CD8-positive, alpha-beta memory T cell (primary cell): ENCODE results near the gene RHOF. TPM values are rescaled to one million over a fixed set of nuclear protein-coding genes. Genes with fewer than 3 reads are reported as not detected.

Experiments used
- CTCF ChIA-PET: fragments of 350-600 bp; sonication (Branson Sonifier 250); formaldehyde crosslinking; loops from one replicate; lab custom pipeline; 2021; ENCODE audit warnings: antibody characterized with exemption; lab: Charles Lee
- POLR2A ChIA-PET: fragments of 350-600 bp; sonication (Branson Sonifier 250); formaldehyde crosslinking; loops from one replicate; lab custom pipeline; 2021; ENCODE audit warnings: antibody characterized with exemption; lab: Charles Lee
- DNase-seq, 5 donors: peaks; one replicate each; pipeline versions ENCODE4 v3.0.0 to v3.0.0-alpha.2; 2020 to 2022; ENCODE audit warnings: mixed read lengths in 1 of 5
- H3K27ac ChIP-seq: one replicate; pipeline ENCODE4 v1.7.0; 2013; ENCODE audit warnings: low read depth, mild to moderate bottlenecking, low read length, moderate library complexity
- H3K27me3 ChIP-seq: 2 replicates; pipeline ENCODE4 v1.7.0; 2013; ENCODE audit warnings: low read length, mild to moderate bottlenecking; ENCODE audit not compliant: insufficient read depth, poor library complexity, severe bottlenecking
- H3K36me3 ChIP-seq: 2 replicates; pipeline ENCODE4 v1.7.0; 2013; ENCODE audit warnings: mild to moderate bottlenecking, low read length, moderate library complexity; ENCODE audit not compliant: insufficient read depth
- H3K4me1 ChIP-seq: 2 replicates; pipeline ENCODE4 v1.7.0; 2013; ENCODE audit warnings: mild to moderate bottlenecking, low read length, moderate library complexity; ENCODE audit not compliant: insufficient read depth
- H3K4me3 ChIP-seq: 2 replicates; pipeline ENCODE4 v1.7.0; 2013; ENCODE audit warnings: mild to moderate bottlenecking, low read length
- H3K9me3 ChIP-seq: 2 replicates; pipeline ENCODE4 v1.7.0; 2013; ENCODE audit warnings: mild to moderate bottlenecking, low read length
- H3K27ac Mint-ChIP-seq, 8 donors: one replicate each; pipeline ENCODE4 v1.8.0; 2020 to 2021; ENCODE audit warnings: mixed read lengths in 8 of 8, mild to moderate bottlenecking in 6 of 8, inconsistent platforms in 3 of 8, moderate library complexity in 3 of 8
- H3K27me3 Mint-ChIP-seq, 2 donors: one replicate each; pipeline ENCODE4 v1.8.0; 2020 to 2021; ENCODE audit warnings: mixed read lengths in 2 of 2, mild to moderate bottlenecking in 1 of 2, moderate library complexity in 1 of 2
- H3K36me3 Mint-ChIP-seq, 3 donors: one replicate each; pipeline ENCODE4 v1.8.0; 2020 to 2021; ENCODE audit warnings: mixed read lengths in 3 of 3, inconsistent platforms in 1 of 3, mild to moderate bottlenecking in 1 of 3
- H3K4me1 Mint-ChIP-seq, 3 donors: one replicate each; pipeline ENCODE4 v1.8.0; 2020 to 2021; ENCODE audit warnings: mixed read lengths in 3 of 3, inconsistent platforms in 1 of 3, mild to moderate bottlenecking in 1 of 3
- H3K4me3 Mint-ChIP-seq, 7 donors: one replicate each; pipeline ENCODE4 v1.8.0; 2020 to 2021; ENCODE audit warnings: mixed read lengths in 7 of 7, mild to moderate bottlenecking in 6 of 7, moderate library complexity in 4 of 7, inconsistent platforms in 2 of 7
- H3K9me3 Mint-ChIP-seq, 5 donors: one replicate each; pipeline ENCODE4 v1.8.0; 2020 to 2022; ENCODE audit warnings: mixed read lengths in 5 of 5, mild to moderate bottlenecking in 3 of 5, moderate library complexity in 2 of 5, inconsistent platforms in 1 of 5
- polyA plus RNA-seq: library from polyadenylated mRNA; unstranded; fragments of 300-500 nt; fragmentation: Illumina TruSeq; gene quantifications from one replicate; pipeline ENCODE4 v1.2.3, GENCODE V29; 2021
- total RNA-seq, 2 experiments: library from RNA; stranded (reverse); gene quantifications; one replicate each; pipeline ENCODE4 v1.2.3, GENCODE V29; 2021

The RHOF gene
- total and polyA plus RNA-seq, 3 experiments from 2014 or later, result 139 to 152 (median 145) TPM

DNA sequence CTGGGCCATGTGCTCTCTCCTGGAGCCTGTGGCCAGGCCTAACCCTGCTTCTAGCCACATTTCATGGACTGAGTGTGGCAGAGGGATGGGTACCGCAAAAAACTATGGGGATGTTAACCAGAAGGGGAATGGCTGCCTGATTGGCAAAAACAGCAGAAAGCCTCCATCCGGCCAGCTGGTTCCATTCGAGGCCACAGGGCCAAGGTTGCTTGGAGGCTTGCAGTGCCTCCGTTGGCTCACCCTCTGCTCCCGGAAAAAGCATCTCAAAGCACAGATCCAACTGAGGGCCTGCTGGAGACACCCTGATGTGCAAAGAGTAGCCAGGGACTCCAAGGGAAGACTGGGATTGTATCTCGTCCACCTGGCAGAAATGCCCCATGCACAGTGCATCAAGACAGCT is 64.5 kb downstream of the RHOF start:
- Histone ChIP-seq H3K4me1 (no peaks in the 10 kb centered on the region), H3K27ac (no peak overlapping the region), H3K27me3 (no peaks in the 10 kb centered on the region), H3K4me3 (no peak overlapping the region), H3K36me3 (no peaks in the 10 kb centered on the region), H3K9me3 (no peaks in the 10 kb centered on the region)
- Mint-ChIP-seq H3K36me3 (peaks cover 0 to 6% (median 1%) of the 10 kb centered on the region in 3 donors), H3K4me1 (no peaks in the 10 kb centered on the region), H3K27ac (no peak overlapping the region), H3K4me3 (no peak overlapping the region), H3K27me3 (no peaks in the 10 kb centered on the region), H3K9me3 (no peaks in the 10 kb centered on the region)
- ChIA-PET CTCF (interaction anchor here (2.0 kb wide), 1 partner anchor 17 kb away, joined by 7 read pairs; the partner anchor contains the start of gene TMEM120B), POLR2A (no interaction called here)
- DNase-seq, result no peak

Other genes with a start within 250 kb of the RHOF start
- 10 to 100 TPM; 63.2 to 64.0 TPM for gene KDM2B, start 212.7 kb downstream of the RHOF start, total RNA-seq
- gene KDM2B, start 212.7 kb downstream of the RHOF start, polyA plus RNA-seq, result 18.3 TPM
- 10 to 100 TPM; 61.9 to 64.7 TPM for gene ORAI1, start 167.2 kb downstream of the RHOF start, total RNA-seq
- gene ORAI1, start 167.2 kb downstream of the RHOF start, polyA plus RNA-seq, result 237 TPM
- 1 to 10 TPM; 1.8 to 2.5 TPM for gene MORN3, start 124.0 kb downstream of the RHOF start, total RNA-seq
- gene MORN3, start 124.0 kb downstream of the RHOF start, polyA plus RNA-seq, result 6.5 TPM
- 10 to 100 TPM; 12.5 to 15.2 TPM for gene TMEM120B, start 80.9 kb downstream of the RHOF start, total RNA-seq
- gene TMEM120B, start 80.9 kb downstream of the RHOF start, polyA plus RNA-seq, result 3.9 TPM
- gene SETD1B, start 10.3 kb upstream of the RHOF start, total RNA-seq, result 10 to 100 TPM; 31.3 to 31.9 TPM
- 2.4 TPM for gene SETD1B, start 10.3 kb upstream of the RHOF start, polyA plus RNA-seq
- not detected for gene HPD, start 65.2 kb upstream of the RHOF start, total RNA-seq
- not detected for gene HPD, start 65.2 kb upstream of the RHOF start, polyA plus RNA-seq
- gene PSMD9, start 95.1 kb upstream of the RHOF start, total RNA-seq, result 10 to 100 TPM; 83.7 to 89.9 TPM
- gene PSMD9, start 95.1 kb upstream of the RHOF start, polyA plus RNA-seq, result 99.3 TPM
- gene CFAP251, start 124.9 kb upstream of the RHOF start, total RNA-seq, result under 1 TPM; 0.31 to 0.72 TPM
- not detected for gene CFAP251, start 124.9 kb upstream of the RHOF start, polyA plus RNA-seq
- 1 to 10 TPM; 2.5 to 3.0 TPM for gene BCL7A, start 228.2 kb upstream of the RHOF start, total RNA-seq
- 3.3 TPM for gene BCL7A, start 228.2 kb upstream of the RHOF start, polyA plus RNA-seq